ENCODE measurements around the gene TOR1A.
"Not testable (repeated sequence)": the region's sequence is repeated elsewhere in the genome, so short reads cannot be mapped to it uniquely, and the experiment has no call there.

Gene TOR1A

GRCh38 chr9:129801504-129801903 lies 22.4 kb downstream of the TOR1A start:
- no peak for DNase-seq (ENCODE audit: low read depth)
- no peak for TF ChIP-seq CTCF (IDR thresholded peaks at IDR 0.05; ENCODE audit: insufficient read depth, low read depth, low read length, missing control alignments)
- H3K4me3 ChIP-seq (ENCODE audit: low read depth, low read length): no peak overlapping the region

DNA sequence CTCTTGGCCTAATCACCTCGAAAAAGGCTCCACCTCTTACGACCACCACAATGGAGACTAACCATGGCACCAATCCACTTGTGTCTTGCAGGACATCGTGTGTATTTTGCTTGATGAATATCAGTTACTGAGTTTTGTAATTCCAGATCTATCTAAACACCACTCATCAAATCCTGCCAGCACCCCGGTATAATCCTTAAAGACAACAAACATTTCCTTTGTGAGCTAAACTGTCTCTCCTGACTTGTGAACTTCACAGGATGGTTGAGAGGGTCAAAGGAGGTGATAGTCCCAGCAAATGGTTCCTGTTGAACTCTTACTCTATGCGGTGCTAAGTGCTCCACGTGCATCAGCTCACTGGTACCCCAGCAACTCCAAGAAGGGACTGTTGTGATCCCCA lies 25.0 kb downstream of the TOR1A start:
- no peak for DNase-seq (ENCODE audit: low read depth)
- TF ChIP-seq CTCF (IDR thresholded peaks at IDR 0.05; ENCODE audit: insufficient read depth, low read depth, low read length, missing control alignments): no peak
- no peak overlapping the region for H3K4me3 ChIP-seq (ENCODE audit: low read depth, low read length)

DNA sequence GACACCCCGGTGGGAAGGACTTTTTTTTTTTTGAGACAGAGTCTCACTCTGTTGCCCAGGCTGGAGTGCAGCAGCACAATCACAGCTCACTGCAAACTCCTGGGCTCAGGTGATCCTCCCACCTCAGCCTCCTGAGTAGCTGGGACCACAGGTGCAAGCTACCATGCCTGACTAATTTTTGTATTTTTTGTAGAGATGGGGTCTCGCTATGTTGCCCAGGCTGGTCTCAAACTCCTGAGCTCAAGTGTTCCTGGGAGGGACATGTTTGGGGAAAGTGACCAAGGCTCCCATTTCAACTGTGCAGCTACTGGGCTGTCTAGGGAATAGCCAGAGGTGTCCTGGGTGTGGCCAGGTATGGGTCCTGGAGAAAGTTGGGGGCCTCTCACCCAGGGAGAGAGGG lies 27.9 kb downstream of the TOR1A start:
- not testable (repeated sequence) for DNase-seq (ENCODE audit: low read depth); H3K4me3 ChIP-seq (ENCODE audit: low read depth, low read length)

DNA sequence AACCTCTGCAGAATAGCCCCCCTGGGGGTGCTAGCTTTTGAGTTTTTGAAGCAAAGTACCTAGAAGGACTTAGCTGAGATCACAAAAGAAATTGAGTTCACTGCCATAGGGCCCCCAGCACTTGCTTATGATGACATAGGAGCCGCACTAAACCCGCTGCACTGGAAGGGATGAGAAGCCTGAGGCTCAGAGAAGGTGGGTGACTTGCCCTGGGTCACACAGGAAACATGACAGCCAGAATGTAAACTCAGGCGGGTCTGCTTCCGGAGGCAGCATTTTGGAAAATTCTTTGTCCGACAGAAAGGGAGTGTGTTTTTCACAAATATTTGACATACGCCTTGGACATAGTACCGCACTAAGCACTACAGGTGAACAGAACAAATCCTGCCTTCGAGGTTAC lies 29.4 kb downstream of the TOR1A start:
- no peak for DNase-seq (ENCODE audit: low read depth)
- no peak overlapping the region for H3K4me3 ChIP-seq (ENCODE audit: low read depth, low read length)
- no peak for TF ChIP-seq CTCF (IDR thresholded peaks at IDR 0.05; ENCODE audit: insufficient read depth, low read depth, low read length, missing control alignments)

DNA sequence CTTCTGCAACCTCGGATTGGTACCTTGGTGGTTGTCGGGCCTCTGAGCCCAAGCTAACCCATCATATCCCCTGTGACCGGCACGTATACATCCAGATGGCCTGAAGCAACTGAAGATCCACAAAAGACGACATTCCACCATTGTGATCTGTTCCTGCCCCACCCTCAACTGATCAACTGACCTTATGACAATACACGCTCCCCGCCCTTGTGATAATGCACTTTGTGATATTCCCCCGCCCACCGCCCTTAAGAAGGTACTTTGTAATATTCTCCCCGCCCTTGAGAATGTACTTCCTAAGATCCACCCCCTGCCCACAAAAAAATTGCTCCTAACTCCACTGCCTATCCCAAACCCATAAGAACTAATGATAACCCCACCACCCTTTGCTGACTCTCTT lies 37.5 kb downstream of the TOR1A start:
- no peak for TF ChIP-seq CTCF (IDR thresholded peaks at IDR 0.05; ENCODE audit: insufficient read depth, low read depth, low read length, missing control alignments)
- no peak for DNase-seq (ENCODE audit: low read depth)
- no peak overlapping the region for H3K4me3 ChIP-seq (ENCODE audit: low read depth, low read length)

DNA sequence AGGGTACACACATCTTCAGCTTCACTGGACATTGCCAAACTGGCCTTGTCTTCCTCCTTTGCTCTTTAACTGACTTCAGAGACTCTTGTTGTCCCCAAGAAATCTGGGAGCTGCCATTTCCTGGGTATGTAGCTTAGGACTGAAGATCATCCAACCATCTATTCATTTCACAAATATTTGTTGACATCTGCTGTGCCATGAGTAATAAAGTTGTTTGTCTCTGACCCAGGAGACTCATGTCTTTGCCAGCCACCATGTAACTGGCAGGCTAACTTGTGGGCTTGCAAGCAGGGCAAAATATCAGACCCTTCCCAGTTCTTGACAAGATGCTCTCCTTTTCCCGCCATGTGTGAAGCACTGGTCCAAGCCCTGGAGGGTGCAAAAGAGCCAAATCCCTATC lies 38.1 kb downstream of the TOR1A start:
- DNase-seq (ENCODE audit: low read depth): no peak
- no peak for TF ChIP-seq CTCF (IDR thresholded peaks at IDR 0.05; ENCODE audit: insufficient read depth, low read depth, low read length, missing control alignments)
- no peak overlapping the region for H3K4me3 ChIP-seq (ENCODE audit: low read depth, low read length)

GRCh38 chr9:129784970-129785369 lies 39.0 kb downstream of the TOR1A start:
- H3K4me3 ChIP-seq (ENCODE audit: low read depth, low read length); DNase-seq (ENCODE audit: low read depth): not testable (repeated sequence)

DNA sequence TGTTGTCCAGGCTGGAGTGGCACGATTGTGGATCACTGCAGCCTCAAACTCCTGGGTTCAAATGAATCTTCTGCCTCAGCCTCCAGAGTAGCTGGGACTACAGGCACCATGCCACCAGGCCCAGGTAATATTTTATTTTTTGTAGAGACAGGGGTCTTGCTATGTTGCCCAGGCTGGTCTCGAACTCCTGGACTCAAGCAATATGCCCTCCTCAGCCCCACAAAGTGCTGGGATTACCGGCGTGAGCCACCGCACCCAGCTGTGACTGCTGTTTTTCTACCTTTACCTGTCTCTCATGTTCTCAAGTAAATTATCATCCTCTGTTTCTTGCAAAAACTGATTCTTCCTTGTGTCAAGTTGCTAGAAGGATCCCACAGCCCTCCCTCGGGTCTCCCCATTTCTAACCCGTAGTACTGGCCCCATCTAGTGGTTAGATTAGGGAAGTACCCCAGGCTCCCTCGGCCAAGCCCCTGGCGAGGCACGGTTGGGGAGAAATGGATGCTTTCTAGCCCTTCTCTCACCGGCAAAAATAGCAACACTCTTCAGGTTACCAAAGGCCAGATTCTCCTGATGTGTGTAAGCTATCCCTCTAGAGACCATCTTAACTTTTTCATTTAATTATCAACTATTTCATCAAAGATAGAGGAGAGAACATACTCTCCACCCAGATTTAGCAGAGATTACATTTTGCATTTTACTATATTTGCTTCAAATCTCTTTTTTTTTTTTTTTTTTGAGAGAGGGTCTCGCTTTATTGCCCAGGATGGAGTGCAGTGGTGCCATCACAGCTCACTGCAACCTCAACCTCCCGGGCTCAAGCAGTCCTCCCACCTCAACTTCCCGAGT lies 40.2 kb downstream of the TOR1A start:
- no peak overlapping the region for H3K4me3 ChIP-seq (ENCODE audit: low read depth, low read length)
- peak; percentile 75 for DNase-seq (ENCODE audit: low read depth)
- TF ChIP-seq CTCF (IDR thresholded peaks at IDR 0.05; ENCODE audit: insufficient read depth, low read depth, low read length, missing control alignments): peak; percentile 84
